Stimulated activated naive CD4-positive, alpha-beta T cell (primary cell): ENCODE results near the gene PIGO.
A peak's percentile ranks its signal among the peaks of the same experiment; 100 is the strongest.

ENCODE experiments used
- DNase-seq, 6 experiments: peaks; one replicate each; lab custom pipeline; 2025; lab: John Stamatoyannopoulos, UW

Gene PIGO

DNA sequence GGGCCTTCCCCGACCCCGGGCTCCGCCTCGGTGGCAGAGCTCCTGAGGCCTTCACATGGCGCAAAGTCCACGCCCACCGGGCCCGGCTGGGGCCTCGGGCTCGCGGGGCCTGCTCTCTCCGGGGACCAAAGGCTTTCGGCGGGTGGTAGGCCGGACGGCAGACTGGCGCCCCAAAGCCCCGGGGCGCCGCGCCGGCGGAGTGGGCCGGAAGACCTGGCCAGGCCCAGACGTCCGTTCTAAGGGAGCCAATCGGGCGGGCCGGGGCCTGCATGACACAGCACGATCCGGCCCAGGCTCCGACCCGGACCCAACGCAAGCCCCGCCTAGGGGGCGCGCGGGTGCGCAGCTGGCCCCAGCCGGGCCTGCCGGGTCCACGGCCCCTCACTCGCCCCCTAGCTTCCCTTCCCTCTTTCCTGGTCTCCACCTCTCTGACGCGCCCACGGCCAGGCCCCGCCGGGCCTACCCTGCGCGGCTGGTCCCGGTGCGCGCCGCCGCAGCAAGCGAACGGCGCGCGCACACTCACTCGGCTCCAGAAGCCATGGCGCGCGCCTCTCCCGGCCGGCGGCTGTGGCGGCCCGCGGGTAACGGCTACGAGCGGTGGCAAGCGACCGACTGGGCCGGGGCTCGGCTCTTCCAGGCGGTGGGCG, 24.5 kb downstream of the PIGO start:
- peak; percentile 66 to 92 (median 82) for DNase-seq

DNA sequence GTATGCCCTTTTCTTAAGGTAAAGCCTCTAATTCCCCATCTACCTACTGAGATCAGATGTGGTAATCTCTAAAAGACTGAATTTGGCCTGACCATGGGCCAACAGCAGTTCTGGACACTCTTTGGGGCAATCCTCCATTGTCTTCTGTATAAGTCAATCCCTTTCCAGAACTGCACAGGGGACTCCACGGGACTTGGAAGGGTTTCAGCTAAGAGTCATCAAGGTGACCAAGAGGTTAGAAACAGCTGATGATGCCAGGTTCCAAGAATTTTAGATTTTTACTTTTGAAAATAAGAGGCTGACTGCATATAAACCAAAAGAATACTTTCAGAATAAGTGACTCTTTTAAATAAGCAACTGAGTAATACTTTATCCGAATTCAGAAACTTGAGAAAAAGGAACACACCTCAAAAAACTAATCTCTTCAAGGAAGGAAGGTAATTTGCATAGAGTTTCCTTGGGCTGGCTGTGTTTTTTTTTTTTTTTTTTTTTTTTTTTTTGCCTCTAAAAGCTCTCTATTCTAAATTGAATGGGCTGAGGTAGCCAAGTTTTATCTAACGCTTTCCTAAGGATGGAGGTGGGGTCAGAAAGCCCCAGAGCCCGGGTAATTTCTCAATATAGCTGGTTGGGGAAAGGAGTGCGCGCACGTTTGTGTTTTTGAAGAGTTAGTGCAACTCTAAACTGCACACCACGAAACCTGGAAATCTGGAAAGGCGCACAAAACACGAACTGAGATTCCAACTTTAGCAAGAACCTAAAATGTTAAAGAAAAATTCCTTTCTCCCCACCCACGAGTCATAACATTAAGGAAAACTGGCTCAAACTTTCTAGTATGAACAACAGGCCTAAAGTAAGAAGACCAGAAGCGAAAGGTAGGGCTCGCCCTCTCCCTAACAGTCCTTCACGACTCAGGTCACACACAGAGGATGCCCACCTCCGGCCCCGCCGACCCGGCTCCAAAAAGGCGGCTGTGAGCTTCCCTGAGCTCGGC, 25.3 kb downstream of the PIGO start:
- DNase-seq: peak in 3 of 6 experiments; percentile 9 to 42 (median 12)

DNA sequence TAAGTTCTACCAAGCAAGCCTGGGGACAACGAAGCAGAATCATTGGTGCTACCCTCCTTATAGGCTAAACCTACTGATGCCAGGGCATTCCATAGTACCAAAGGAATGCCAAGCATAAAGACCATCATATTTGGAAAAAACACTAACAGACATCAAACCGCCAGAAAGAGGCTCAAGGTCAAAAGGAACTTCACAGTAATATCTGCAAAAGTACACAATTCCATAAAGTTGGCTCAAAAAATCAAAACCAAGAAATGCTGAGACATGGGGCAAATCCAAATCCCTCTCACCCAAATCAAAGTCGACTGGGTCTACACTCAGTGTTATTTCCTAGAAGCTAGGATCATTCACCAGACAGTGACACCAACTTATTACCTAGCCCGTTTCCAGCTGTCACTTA, 27.4 kb downstream of the PIGO start:
- no peak for DNase-seq

DNA sequence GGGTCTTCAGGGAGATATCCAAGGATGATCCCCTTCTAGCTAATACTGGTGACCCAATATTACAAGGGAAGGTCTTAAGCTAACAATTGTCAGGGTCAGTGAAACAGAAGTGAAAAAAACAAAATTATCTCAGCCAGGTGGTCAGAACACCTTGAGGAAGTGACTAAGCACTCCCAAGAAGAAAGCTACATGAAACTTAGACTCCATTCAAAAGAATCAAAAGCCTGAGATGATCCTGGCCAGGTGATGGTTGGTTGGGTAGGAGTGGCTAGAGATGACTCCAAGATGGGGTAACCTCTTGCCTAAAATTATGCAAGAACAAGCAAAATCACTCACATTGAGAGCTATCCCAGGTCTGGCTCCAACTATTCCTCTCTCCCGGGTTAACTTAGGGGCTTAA, 29.3 kb downstream of the PIGO start:
- no peak for DNase-seq

DNA sequence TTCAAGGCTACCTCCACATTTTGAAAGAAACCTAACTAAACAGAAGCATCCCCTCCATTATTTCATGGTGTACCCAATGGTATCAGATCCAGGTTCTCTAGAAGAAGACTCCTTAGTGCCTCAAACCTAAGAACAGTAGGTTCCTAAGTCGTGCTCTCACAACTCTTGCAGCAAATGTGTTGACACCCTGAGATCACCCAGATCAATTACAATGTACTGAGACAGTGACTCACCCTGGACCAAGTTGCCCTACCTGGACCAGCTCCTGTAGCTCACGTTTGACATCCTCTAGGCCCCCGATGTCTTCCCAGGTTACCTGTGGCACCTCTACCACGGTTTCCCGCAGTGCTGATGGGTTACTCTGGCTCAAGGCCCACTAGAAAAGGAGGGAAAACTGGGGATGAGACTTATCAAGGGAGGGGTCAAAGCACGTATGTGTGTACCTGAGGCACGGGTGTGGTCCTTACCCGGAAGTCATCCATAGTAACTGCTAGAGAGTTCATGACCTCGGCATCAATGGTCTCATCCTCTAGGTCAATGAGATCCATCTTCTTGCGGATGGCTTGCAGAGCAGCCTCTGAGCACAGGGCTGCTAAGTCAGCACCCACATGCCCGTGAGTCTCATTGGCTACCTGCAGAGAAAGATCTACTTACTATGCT, 35.7 kb downstream of the PIGO start:
- no peak for DNase-seq

DNA sequence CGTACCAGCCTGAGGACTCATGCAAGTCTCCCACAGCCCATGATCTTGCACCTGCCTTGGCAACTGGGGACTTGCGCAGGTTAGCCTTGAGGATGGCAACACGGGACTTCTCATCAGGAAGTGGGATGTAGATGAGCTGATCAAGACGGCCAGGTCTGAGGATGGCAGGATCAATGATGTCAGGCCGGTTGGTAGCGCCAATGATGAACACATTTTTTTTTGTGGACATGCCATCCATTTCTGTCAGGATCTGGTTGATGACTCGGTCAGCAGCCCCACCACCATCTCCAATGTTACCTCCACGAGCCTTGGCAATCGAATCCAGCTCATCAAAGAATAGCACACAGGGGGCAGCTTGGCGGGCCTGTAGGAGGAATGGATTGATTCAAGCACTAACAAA, 37.0 kb downstream of the PIGO start:
- no peak for DNase-seq

DNA sequence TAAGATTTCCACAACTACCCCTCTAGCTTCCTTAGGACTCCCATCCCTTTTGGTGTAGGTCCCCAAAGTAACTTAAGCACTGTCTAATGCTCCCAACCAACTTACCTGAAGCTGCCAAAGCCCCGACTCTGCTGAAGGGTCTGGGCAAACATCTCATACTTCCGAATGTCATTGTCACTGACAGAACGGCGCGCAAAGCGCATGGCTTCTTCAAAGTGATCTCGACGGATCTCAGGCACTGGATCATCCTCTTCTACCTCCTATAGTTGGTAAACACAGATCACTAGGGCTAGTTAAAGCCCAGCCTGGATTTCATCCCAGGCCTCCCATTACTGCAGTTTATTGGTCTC, 39.1 kb downstream of the PIGO start:
- DNase-seq: no peak

DNA sequence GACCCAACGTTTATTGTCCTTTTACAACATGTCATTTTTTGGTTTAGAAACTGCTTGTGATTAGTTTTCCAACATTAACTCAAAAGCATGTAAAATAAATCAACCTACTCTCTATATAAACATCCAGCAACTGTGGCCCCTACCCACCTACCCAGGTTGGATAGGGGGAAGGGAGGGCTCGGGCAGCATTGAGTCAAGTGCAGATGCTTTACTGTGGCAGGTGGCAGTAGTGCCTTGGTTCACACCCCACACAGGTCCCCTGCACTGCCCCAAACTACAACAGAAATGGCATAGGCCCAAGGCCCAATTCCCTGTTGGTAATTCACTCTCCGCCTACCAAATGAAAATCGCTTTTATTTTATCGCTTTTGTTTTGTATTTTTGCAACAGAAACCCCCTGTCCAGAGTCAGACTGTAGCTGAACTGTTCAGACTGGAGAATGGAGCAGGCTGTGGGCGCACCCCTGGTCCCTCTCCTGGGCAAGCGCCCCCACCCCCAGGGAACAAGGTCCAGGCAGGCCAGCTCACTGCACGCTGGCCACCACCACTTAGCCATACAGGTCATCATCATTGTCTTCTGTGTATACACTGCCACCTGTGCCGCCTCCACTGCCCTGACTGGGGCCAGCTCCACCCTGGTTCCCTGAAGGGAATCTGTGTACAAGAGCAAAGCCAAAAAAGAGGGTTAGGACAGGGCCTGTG, 39.7 kb downstream of the PIGO start:
- no peak for DNase-seq

DNA sequence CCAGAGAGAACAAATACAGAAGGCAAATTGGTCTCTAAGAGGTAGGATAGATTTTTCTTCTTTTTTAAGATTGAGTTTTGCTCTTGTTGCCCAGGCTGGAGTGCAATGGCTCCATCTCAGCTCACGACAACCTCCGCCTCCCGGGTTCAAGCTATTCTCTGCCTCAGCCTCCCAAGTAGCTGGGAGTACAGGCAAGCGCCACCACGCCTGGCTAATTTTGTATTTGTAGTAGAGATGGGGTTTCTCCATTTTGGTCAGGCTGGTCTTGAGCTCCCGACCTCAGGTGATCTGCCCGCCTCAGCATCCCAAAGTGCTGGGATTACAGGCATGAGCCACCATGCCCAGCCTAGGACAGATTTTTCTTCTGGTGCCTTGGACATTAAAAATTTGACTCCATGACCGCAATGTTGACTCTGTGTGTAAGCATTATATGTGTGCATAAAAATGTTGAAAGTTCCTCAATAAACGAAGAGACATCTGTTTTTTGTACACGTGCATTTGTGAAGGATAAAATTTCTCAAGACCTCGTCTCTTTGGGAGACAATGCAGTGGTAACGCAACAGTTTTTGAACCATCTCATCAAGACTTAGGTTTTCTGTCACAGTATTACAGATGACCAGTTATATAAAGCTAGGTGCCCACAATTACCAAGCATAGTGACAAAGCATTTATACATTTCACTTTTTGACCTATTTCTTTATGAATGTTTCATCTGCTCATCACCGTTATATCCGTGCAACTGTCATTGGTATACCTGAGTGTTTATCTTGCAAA, 41.3 kb downstream of the PIGO start:
- DNase-seq: no peak

DNA sequence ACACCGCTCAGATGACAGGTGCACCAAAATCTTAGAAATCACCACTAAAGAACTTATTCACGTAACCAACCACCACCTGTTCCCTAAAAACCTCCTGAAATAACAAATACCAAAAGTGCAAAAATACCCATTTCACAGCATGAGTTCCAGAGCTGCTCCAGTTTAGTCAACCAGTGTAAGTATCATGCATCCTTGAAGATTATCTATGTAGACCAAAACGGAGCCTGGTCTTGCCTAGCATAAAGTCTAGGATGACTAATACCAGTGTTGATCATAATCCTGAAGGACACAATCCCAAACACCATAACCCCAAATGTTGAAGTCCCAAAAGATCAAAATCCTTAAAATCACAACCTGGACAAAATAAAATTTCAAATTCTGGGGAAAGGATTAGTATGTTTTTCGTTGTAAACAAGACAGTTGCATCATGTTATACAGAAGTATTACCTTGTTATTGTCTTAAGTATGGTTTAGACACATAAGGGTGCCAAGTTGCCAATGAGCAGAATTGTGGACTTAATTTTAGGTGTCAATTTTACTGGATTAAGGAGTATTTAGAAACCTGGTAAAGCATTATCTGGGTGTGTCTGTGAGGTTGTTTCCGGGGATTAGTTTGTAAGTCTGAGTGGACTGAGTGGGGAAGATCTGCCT, 42.1 kb downstream of the PIGO start:
- no peak for DNase-seq

DNA sequence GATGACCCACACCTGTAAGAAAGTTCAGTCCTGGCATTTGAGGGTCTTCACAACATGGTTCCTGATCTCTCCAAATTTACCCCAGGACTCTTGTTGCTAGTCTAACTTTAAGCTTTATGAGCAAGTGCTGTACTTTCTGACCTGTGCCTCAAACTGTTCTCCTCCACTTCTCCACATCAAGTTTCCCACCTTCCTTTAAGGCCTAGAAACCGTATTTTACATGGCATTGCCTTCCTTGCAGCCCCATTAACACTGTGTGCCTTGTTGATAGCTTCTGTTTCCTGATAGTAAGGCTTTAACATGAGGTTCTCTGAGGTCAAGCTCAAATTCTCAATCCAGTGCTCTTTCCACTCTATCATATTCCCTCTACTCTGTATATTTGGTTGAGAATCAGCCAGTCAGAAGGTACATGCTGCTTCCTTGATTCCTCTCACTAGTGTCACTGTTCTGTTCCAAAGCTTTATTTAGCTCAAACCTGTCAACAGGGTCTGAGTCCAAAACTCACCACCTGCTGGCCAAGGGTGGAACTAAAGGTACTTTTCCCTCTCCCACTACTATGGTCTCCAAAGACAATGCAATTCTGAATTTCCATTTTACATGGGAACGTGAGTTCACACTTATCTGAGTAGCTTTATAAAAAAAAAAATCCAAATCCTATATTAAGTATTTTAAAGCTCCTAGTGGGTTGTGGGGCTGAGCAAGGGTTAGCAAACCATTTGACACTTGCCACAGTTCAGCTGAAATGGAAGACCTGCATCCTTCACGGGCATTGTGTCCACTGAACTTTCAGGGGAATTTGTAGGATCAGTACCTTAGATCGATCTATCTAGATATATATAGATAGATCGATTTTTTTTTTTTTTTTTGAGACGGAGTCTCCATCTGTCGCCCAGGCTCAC, 45.1 kb downstream of the PIGO start:
- DNase-seq: peak; percentile 2 to 50 (median 24)

DNA sequence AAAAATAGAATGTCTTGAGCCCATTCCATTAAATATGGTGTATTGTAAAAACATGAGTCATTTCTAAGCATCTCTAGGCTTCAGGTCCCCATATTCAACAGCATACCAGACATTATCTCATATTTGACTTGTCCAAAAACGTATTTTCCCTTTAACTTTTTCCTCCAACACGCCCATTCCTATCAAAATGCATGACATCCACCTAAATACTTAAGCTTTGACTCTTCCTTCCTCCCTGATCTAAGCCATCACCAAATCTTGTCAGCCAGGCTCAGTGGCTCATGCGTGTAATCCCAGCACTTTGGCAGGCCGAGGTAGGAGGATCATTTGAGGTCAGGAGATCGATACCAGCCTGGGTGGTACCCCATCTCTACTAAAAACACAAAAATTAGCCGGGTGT, 47.9 kb downstream of the PIGO start:
- DNase-seq: no peak

DNA sequence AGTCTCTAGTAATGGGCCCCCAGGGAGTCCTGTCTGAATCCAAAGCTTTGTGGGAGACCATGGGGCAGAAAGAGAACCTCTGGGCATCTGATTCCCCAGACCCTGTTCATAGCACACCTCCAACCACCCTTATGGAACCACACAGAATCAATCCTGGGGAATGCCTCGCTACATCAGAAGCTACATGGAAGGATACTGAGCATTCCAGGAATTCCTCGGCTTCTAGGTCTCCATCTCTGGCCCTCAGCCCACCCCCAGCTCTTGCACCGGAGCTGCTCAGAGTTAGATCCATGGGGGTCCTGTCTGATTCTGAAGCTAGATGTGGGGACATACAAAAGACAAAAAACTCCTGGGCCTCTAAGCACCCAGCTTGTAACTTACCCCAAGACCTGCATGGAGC, 52.3 kb downstream of the PIGO start:
- DNase-seq: no peak

DNA sequence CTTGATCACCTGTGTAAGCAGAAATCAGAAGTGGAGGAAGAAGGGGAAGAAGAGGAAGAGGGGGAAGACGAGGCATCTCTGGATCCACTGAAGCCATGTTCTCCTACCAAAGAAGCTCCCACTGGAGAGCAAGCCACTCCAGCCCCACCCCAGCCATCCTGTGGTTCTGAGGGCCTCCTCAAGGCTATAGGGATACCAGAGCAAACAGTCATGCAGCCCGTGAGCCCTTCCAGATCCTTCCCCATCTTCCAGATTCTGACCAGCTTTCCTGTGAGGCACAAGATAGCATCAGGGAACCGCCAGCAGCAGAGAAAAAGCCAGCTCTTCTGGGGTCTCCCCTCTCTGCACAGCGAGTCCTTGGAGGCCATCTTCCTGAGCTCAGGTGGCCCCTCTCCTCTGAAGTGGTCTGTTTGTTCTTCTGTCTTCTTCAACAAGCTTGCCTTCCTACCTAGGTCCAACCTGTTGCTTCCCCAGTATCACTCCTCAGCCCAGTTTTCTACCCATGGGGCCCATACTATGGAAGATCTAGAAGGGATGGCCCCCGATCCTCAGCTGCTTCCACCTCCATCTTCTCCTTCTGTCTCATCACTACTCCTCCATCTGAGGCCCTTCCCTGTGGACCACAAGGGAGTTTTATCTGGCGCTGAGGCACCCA, 53.4 kb downstream of the PIGO start:
- no peak for DNase-seq

DNA sequence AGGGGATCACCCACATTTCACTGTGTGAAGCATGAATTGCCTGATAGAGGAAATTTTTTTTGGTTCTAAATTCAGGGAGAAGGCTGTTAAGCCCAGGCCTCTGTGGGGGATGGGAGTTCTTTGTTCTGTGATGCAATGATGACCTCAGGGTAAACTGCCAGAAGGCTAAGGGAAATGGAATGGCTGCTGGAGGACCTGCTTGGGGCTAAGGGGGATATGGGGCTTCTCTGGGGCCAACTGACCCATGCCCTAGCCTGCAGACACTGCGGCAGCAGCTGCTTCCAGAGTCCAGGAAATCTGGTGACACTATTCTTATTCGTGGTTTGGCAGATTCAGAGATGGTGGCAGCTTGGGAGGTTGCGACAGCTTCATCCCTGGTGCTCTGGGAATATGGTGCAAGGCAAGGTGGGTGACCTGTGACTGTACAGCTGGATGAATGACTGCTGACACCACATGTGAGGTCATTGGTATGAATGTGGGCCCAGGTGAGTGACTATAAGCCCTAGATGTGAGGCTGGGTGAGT, 54.2 kb downstream of the PIGO start:
- no peak for DNase-seq
